CD4-positive, alpha-beta T cell treated with Interleukin-17A for 1 hour (primary cell): Measurements from ENCODE around the gene ZNF283.
A peak's percentile ranks its signal among the peaks of the same experiment; 100 is the strongest.
"Not testable (repeated sequence)": the region's sequence is repeated elsewhere in the genome, so short reads cannot be mapped to it uniquely, and the experiment has no call there.

Experiments used
- DNase-seq: peaks from one replicate; pipeline ENCODE4 v3.0.0-alpha.2; 2020

The ZNF283 gene

GRCh38 chr19:43802216-43802951, 24.7 kb upstream of the ZNF283 start, which contains the start of gene LYPD5:
Gene LYPD5 (minus strand): TSS chr19:43802447. CDS start chr19:43802380, 67 bp downstream.
- no peak for DNase-seq

GRCh38 chr19:43804432-43804831, 22.7 kb upstream of the ZNF283 start:
- no peak for DNase-seq

GRCh38 chr19:43806401-43806800, 20.7 kb upstream of the ZNF283 start:
- not testable (repeated sequence) for DNase-seq

DNA sequence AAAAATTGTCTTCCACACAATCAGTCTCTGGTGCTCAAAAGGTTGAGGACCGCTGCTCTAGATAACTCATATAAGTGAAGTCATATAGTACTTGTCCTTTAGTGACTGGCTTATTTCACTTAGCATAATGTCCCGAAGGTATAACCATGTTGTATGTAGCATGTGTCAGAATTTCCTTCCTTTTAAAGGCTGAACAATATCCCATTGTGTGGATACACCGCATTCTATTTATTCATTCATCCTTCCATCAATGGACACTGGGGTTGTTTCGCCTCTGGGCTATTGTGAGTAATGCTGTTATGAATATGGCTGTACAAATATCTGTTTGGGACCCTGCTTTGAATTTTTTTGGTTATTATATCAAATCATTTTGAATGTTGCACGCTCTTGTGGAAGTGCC, 20.3 kb upstream of the ZNF283 start:
- no peak for DNase-seq

- no peak for DNase-seq
Observed at GRCh38 chr19:43807651-43808050, 19.5 kb upstream of the ZNF283 start.

DNA sequence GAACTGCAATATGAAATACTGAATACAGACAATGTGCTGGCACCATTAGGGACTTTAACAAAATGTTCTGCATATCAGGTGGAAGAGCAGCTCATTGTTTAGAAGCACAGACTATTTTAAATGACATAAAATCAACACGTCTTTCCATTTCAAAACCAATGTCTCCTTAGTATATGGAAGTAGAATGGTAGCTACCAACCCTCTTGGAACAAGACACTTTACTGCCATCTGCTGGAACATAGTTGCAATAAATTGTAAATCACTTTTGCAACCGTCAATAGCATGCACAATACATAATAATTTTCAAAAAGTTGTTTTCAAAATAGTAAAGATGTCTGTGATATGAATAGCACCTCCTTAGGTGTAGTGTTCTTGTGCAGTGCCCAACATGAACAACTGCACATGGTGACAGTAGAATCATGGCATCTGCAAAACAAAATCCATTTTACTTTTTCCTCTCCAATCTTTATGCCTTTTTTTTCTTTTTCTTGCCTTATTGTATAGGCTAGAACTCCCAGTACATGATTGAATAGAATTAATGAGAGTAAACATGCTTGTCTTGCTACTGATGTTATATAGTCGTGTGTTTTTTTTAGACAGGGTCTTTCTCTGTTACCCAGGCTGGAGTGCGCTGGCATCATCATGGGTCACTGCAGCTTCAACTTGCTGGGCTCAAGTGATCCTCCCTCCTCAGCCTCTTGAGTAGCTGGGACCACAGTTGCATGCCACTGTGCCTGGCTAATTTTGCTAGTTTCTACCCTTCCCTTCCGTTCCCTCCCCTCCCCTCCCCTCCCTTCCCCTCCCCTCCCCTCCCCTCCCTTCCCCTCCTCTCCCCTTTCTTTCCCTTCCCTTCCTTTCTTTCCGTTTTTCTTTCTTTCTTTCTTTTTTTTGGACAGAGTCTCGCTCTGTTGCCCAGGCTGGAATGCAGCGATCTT, 17.1 kb upstream of the ZNF283 start:
- DNase-seq, result peak; percentile 69

DNA sequence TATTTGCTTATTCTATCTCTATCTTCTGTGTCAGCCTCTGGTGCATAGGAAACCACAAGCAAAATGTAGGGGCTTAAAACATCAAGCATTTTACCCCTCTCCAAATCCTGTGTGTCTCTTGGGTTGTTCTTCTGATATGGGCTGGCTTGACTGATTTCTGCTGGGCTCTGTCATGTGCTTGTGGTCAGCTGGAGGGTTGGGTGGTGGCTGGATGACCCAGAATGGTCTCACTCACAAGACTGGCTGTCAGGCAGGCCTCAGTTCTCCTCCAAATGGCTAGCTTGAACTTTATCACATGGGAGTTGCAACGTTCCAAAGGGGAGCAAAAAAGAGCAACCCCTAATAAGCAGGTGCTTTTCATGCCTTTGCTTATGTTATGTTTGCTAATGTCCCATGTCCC, 15.3 kb upstream of the ZNF283 start:
- no peak for DNase-seq

DNA sequence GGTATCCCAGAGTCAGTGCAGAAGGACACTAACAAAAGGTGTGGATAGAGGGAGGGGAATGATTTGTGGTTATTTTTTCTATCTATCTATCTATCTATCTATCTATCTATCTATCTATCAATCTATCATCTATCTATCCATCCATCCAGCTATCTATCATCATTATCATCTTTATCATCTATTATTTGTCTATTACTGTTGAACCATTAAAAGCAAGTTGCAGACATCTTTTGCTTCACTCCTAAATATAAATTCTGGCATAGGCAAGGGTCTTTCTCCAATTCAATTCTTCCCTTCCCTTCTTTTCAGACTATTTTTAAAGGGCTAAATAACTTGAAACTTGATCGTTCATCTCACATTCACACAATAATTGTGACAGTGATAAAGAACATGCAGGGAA, 14.9 kb upstream of the ZNF283 start:
- no peak for DNase-seq

GRCh38 chr19:43812688-43813087, 14.4 kb upstream of the ZNF283 start:
- DNase-seq, result peak; percentile 30

DNA sequence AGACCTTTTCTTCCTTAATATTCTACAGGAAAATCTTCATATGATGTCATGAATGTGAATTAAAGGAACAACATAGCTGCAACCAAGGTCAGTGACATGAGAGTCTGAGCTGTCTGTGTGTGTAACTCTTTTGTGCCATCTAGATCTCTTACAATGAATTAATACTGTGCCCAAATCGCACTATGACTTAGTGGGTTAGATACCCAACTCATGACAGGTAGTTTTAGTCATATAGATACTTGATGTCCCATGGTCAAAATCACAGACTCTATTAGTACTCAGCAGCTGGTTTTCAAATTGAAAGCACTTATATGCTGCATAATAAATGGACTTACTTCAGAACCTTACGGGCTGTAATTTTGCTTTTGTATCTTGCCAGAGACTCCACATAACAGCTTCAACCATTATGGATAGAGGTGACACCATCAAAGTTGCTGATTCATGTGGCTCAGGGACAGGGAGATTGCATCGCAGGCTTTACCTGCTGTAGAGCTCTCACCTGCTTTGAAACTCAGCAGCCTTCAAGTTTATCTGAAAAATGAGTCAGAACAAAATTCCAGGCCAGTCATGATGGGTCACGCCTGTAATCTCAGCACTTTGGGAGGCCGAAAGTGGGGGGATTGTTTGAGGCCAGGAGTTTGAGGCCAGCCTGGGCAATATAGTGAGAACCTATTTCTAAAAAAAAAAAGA, 12.3 kb upstream of the ZNF283 start:
- DNase-seq, result no peak

- not testable (repeated sequence) for DNase-seq
Observed at GRCh38 chr19:43817454-43817853, 9.7 kb upstream of the ZNF283 start.

DNA sequence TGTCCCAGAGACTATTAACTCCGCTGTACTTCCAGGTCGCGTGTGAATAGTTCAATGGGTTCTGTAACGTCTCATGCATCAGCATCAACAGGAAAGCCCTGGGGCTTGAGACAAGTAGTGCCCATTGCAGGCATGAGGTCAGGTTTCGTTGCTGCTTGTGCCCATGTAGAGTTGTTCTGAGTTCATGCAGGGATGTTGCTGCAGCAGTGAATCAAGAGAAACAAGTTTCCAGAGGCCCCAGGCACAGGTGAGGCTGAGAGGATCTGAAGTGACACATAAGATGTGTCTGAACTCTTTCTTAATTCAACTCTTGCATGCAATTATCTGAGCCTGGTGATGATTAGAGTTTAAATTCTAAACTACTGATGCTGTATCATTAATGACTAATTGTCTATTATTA, 8.6 kb upstream of the ZNF283 start:
- no peak for DNase-seq

DNA sequence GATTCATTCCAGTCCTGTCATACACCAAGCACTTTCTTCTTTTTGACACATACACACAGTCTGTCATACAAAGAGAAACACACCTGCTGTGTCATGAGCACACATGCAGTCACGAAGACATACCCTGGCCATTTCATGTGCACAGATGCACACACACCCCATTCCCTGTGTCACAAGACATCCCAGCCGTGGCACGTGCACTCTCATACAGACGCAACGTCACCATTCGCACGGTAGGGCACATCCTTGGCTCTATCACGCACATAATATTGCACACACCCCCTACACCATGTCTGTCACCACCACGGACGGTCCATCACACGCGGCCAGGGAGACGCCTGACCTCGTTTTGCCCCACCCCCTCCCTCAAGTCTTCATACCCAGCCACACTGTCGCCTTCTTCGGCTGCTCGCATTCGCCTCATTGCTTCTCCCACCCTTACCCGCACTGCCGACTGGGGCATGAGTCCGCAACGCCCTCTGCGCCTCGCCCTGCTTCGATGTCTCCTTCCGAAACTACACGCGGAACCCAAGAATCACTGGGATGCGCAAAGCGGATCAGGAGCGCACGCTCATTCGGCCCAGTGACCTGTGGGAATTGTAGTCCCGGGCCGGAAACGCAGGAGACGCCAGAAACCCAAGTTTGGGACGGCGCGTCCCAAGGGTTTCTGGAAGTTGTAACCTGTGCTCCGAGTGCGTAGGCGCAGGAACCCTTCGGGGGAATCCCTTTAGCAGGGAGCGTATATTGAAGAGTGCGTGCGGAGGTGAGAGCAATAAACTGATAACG, 6.8 kb upstream of the ZNF283 start:
- DNase-seq, result peak; percentile 26

DNA sequence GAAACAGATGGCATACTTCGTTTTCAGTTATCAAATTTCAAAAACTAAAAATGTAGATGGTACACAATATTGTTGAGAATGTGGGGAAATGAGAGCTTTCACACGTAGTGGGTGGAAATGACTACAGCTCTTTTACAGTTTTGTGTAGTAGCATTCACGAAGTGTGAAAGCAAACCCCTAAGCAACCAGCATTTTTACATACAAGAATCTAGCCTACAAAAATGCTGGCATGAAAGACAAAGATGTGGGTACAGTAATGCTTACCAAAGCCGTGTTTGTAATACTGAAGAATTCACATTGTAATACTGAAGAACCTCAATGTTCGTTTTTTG, 6.3 kb upstream of the ZNF283 start:
- DNase-seq, result no peak

- not testable (repeated sequence) for DNase-seq
Observed at GRCh38 chr19:43823856-43824255, 3.3 kb upstream of the ZNF283 start.

- not testable (repeated sequence) for DNase-seq
Observed at GRCh38 chr19:43824572-43824971, 2.5 kb upstream of the ZNF283 start.

GRCh38 chr19:43839139-43839538, 12.0 kb downstream of the ZNF283 start:
- DNase-seq, result no peak

DNA sequence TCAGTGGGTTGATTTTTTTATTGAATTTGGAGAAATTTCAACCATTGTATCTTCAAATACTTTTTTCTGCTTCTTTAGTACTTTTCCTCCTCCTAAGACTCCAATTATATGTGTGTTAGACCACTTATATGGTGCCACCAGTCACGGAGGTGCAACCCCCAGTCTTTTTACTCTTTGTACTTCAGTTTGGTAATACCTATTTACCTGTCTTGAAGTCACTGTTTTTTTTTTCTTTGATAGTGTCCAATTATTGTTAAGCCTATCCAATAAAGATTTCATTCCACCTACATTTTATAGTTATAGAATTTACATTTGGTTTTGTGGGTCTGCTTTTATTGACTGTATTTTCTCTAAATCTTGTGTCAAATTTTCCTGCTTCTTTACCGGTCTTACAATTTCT, 14.9 kb downstream of the ZNF283 start:
- DNase-seq, result no peak

- DNase-seq, result no peak
Observed at GRCh38 chr19:43847246-43847645, 20.1 kb downstream of the ZNF283 start.

DNA sequence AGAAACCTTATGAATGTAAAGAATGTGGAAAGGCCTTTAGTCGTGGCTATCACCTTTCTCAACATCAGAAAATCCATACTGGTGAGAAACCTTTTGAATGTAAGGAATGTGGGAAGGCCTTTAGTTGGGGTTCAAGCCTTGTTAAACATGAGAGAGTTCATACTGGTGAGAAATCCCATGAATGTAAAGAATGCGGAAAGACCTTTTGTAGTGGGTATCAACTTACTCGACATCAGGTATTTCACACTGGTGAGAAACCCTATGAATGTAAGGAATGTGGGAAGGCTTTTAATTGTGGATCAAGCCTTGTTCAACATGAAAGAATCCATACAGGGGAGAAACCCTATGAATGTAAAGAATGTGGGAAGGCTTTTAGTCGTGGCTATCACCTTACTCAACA, 20.8 kb downstream of the ZNF283 start:
- DNase-seq, result no peak

- no peak for DNase-seq
Observed at GRCh38 chr19:43848821-43849220, 21.7 kb downstream of the ZNF283 start.

DNA sequence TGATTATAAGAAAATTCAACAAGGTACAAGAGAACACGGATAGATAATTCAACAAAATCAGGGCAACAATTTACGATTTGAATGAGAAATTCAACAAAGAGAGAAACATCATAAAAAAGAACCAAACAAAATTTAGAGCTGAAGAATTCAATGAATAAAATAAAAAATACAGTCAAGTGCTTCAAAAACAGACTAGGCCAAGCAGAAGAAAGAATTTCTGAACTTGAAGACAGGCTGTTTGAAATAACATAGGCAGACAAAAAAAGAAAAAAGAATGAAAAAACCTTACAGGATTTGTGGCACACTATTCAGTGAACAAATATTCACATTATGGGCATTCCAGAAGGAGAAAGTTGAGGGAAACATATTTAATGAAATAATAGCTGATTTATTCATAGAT, 31.1 kb downstream of the ZNF283 start:
- no peak for DNase-seq

DNA sequence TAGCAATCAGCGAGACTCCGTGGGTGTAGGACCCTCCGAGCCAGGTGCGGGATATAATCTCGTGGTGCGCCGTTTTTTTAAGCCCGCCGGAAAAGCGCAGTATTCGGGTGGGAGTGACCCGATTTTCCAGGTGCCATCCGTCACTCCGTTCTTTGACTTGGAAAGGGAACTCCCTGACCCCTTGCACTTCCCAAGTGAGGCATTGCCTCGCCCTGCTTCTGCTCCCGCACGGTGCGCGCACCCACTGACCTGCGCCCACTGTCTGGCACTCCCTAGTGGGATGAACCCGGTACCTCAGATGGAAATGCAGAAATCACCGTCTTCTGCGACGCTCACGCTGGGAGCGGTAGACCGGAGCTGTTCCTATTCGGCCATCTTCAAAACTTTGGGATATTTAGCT, 39.8 kb downstream of the ZNF283 start:
- DNase-seq, result not testable (repeated sequence)
